Activated CD4-positive, alpha-beta T cell treated with anti-CD3 and anti-CD28 coated beads, Interleukin-2, amount 10 ng/mL, durations not matched to agents 7 days and 5 days (primary cell): ENCODE results near the gene FBXL20. TPM values are rescaled to one million over a fixed set of nuclear protein-coding genes. Genes with fewer than 3 reads are reported as not detected.
"Not testable (repeated sequence)": the region's sequence is repeated elsewhere in the genome, so short reads cannot be mapped to it uniquely, and the experiment has no call there.

Source experiments
- CTCF ChIA-PET: fragments of 350-600 bp; sonication (Branson Sonifier 250); formaldehyde crosslinking; loops from one replicate; lab custom pipeline; 2021; ENCODE audit warnings: antibody characterized with exemption; lab: Charles Lee
- POLR2A ChIA-PET: fragments of 350-600 bp; sonication (Branson Sonifier 250); formaldehyde crosslinking; loops from one replicate; lab custom pipeline; 2021; ENCODE audit warnings: antibody characterized with exemption; lab: Charles Lee
- DNase-seq: peaks from one replicate; pipeline ENCODE4 v3.0.0-alpha.2; 2020
- H3K27ac Mint-ChIP-seq: one replicate; pipeline ENCODE4 v1.8.0; 2021; ENCODE audit warnings: mild to moderate bottlenecking, moderate library complexity, mixed read lengths
- H3K27me3 Mint-ChIP-seq: one replicate; pipeline ENCODE4 v1.8.0; 2021; ENCODE audit warnings: mixed read lengths
- H3K36me3 Mint-ChIP-seq: one replicate; pipeline ENCODE4 v1.8.0; 2021; ENCODE audit warnings: low read depth, mixed read lengths
- H3K4me1 Mint-ChIP-seq: one replicate; pipeline ENCODE4 v1.8.0; 2021; ENCODE audit warnings: mixed read lengths
- H3K4me3 Mint-ChIP-seq: one replicate; pipeline ENCODE4 v1.8.0; 2021; ENCODE audit warnings: mild to moderate bottlenecking, moderate library complexity, mixed read lengths
- H3K9me3 Mint-ChIP-seq: one replicate; pipeline ENCODE4 v1.8.0; 2021; ENCODE audit warnings: mixed read lengths
- total RNA-seq, 2 experiments: library from RNA; stranded (reverse); gene quantifications; one replicate each; pipeline ENCODE4 v1.2.3, GENCODE V29; 2021

The FBXL20 gene
- total RNA-seq, 2 experiments from 2014 or later: 13.1 to 13.7 TPM

GRCh38 chr17:39304188-39304587 is 97.2 kb downstream of the FBXL20 start:
- no peaks in the 10 kb centered on the region for H3K27me3 Mint-ChIP-seq
- H3K4me1 Mint-ChIP-seq: no peaks in the 10 kb centered on the region
- no peak overlapping the region for H3K27ac Mint-ChIP-seq
- CTCF ChIA-PET: interaction anchor here (0.7 to 1.0 kb wide), 3 partner anchors 13 to 60 kb away, joined by 3 to 4 read pairs (median 3); no protein-coding TSS in a partner anchor
- POLR2A ChIA-PET: no interaction called here
- no peaks in the 10 kb centered on the region for H3K36me3 Mint-ChIP-seq
- H3K9me3 Mint-ChIP-seq: no peaks in the 10 kb centered on the region
- DNase-seq: no peak
- H3K4me3 Mint-ChIP-seq: no peak overlapping the region

GRCh38 chr17:39294060-39294459 is 107.4 kb downstream of the FBXL20 start:
- no peak overlapping the region for H3K4me3 Mint-ChIP-seq
- ChIA-PET CTCF (no interaction called here), POLR2A (no interaction called here)
- DNase-seq: no peak
- no peaks in the 10 kb centered on the region for H3K4me1 Mint-ChIP-seq
- H3K36me3 Mint-ChIP-seq: peaks cover 2% of the 10 kb centered on the region
- H3K9me3 Mint-ChIP-seq: no peaks in the 10 kb centered on the region
- H3K27ac Mint-ChIP-seq: no peak overlapping the region
- no peaks in the 10 kb centered on the region for H3K27me3 Mint-ChIP-seq

DNA sequence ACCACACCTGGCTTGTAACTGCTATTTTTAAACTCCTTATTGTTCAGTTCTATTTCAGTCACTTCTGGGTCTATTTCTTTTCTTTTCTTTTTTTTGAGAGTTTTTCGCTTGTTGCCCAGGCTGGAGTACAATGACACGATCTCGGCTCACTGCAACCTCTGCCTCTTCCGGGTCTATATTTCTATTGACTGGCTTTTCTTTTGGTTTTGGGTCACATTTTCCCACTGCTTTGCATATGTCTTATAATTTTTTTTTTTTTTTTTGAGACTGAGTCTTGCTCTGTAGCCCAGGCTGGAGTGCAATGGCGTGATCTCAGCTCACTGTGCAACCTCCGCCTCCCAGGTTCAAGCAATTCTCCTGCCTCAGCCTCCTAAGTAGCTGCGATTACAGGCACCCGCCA is 108.9 kb downstream of the FBXL20 start:
- DNase-seq, POLR2A ChIA-PET, H3K36me3 Mint-ChIP-seq, H3K4me1 Mint-ChIP-seq, H3K27ac Mint-ChIP-seq, H3K27me3 Mint-ChIP-seq, H3K4me3 Mint-ChIP-seq, H3K9me3 Mint-ChIP-seq, CTCF ChIA-PET: not testable (repeated sequence)

- POLR2A ChIA-PET: interaction anchor here (0.6 kb wide), 1 partner anchor 80 kb away, joined by 7 read pairs; no protein-coding TSS in a partner anchor
- CTCF ChIA-PET, H3K27me3 Mint-ChIP-seq, H3K27ac Mint-ChIP-seq, DNase-seq, H3K4me3 Mint-ChIP-seq, H3K4me1 Mint-ChIP-seq, H3K36me3 Mint-ChIP-seq, H3K9me3 Mint-ChIP-seq: not testable (repeated sequence)
These were observed 114.9 kb downstream of the FBXL20 start for GRCh38 chr17:39286513-39286912.

DNA sequence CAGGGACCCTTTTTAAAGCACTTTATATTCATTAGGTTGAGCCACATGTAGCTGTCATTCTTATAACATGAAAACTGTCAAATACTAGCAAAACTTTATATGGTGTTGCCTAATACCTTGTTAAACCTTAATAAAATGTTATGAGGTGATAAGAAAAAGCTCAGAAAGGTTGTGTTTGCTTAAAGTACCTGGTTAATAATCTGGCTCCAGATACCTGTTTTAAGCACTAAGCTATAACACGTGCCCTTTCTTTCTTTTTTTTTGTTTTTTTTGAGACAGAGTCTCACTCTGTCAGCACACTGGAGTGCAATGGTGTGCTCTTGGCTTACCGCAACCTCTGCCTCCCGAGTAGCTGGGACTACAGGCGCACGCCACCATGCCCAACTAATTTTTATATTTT is 116.7 kb downstream of the FBXL20 start:
- Mint-ChIP-seq H3K27ac (no peak overlapping the region), H3K4me3 (no peak overlapping the region), H3K9me3 (no peaks in the 10 kb centered on the region), H3K27me3 (no peaks in the 10 kb centered on the region), H3K4me1 (no peaks in the 10 kb centered on the region), H3K36me3 (no peaks in the 10 kb centered on the region)
- DNase-seq: no peak
- ChIA-PET POLR2A (no interaction called here), CTCF (interaction anchor here (0.9 to 1.1 kb wide), 2 partner anchors 36 to 43 kb away, joined by 3 read pairs; no protein-coding TSS in a partner anchor)

DNA sequence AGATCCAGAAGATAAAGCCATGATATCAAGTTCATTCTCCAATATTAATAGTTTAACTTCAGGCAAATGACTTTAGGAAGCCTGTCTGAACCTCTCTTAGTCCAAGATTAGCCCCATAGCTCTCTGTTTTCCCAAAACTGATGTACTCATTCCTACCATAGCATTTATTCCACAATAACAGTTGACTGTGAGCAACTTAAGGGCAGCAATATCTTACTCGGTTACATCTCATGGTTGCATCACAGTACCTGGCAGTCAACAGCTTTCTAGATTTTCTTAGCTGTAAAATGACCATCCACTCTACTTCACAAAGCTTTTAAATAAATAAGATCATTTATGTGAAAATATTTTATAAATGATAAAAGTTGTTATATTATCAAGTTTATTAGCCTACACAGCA is 117.5 kb downstream of the FBXL20 start:
- H3K9me3 Mint-ChIP-seq: no peaks in the 10 kb centered on the region
- POLR2A ChIA-PET: no interaction called here
- no peaks in the 10 kb centered on the region for H3K4me1 Mint-ChIP-seq
- no peaks in the 10 kb centered on the region for H3K36me3 Mint-ChIP-seq
- no peak overlapping the region for H3K4me3 Mint-ChIP-seq
- no peaks in the 10 kb centered on the region for H3K27me3 Mint-ChIP-seq
- no peak for DNase-seq
- CTCF ChIA-PET: interaction anchor here (0.9 to 1.4 kb wide), 2 partner anchors 39 to 42 kb away, joined by 3 read pairs; no protein-coding TSS in a partner anchor
- H3K27ac Mint-ChIP-seq: no peak overlapping the region

DNA sequence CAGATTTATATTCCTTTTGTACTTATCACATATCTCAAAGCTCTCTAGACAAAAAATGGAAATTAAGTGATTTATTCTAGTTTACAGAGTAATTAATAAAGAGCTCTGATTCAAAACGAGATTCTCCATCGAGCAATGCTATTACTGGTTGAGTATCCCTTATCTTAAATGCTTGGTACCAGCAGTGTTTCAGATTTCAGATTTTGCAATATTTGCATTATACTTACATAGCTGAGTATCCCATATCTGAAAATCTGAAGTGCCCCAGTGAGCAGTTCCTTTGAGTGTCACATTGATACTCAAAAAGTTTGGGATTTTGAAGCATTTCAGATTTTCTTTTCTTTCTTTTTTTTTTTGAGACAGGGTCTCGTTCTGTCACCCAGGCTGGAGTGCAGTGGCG is 118.3 kb downstream of the FBXL20 start:
- Mint-ChIP-seq H3K4me3 (no peak overlapping the region), H3K27me3 (no peaks in the 10 kb centered on the region), H3K4me1 (no peaks in the 10 kb centered on the region), H3K27ac (no peak overlapping the region), H3K9me3 (no peaks in the 10 kb centered on the region), H3K36me3 (no peaks in the 10 kb centered on the region)
- CTCF ChIA-PET: interaction anchor here (1.4 kb wide), 1 partner anchor 39 kb away, joined by 3 read pairs; no protein-coding TSS in a partner anchor
- no peak for DNase-seq
- POLR2A ChIA-PET: no interaction called here

- ChIA-PET POLR2A (no interaction called here), CTCF (interaction anchor here (0.6 to 1.7 kb wide), 2 partner anchors 10 to 172 kb away, joined by 3 to 4 read pairs; no protein-coding TSS in a partner anchor)
- Mint-ChIP-seq H3K27ac (no peak overlapping the region), H3K4me3 (no peak overlapping the region), H3K9me3 (no peaks in the 10 kb centered on the region), H3K27me3 (no peaks in the 10 kb centered on the region), H3K4me1 (no peaks in the 10 kb centered on the region), H3K36me3 (no peaks in the 10 kb centered on the region)
- no peak for DNase-seq
These were observed 119.6 kb downstream of the FBXL20 start for GRCh38 chr17:39281806-39282205.

GRCh38 chr17:39278246-39278645 is 123.2 kb downstream of the FBXL20 start:
- H3K36me3 Mint-ChIP-seq, H3K4me3 Mint-ChIP-seq, H3K27ac Mint-ChIP-seq, H3K9me3 Mint-ChIP-seq, DNase-seq, POLR2A ChIA-PET, H3K4me1 Mint-ChIP-seq, H3K27me3 Mint-ChIP-seq: not testable (repeated sequence)
- CTCF ChIA-PET: interaction anchor here (0.6 kb wide), 1 partner anchor 112 kb away, joined by 3 read pairs; the partner anchor contains the start of gene ARL5C

DNA sequence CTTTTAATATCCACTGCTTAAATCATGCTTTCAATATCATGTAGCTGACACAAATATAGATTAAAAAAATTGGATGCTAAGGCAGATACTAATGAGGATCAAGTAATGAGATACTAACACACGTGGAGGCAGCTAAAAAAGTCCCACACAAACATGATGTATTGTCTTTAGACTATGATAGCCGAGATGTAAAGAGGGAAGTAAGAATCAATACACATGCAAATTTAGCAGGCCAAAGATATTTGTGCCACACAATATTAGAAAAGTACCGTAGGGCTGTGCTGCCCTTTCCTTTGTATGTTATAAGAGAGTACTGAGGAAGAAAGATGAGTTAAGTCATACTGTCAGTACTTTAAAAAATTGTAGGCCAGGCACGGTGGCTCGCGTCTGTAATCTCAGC is 124.3 kb downstream of the FBXL20 start:
- Mint-ChIP-seq H3K27me3 (no peaks in the 10 kb centered on the region), H3K4me1 (no peaks in the 10 kb centered on the region), H3K4me3 (no peak overlapping the region), H3K27ac (no peak overlapping the region), H3K9me3 (no peaks in the 10 kb centered on the region), H3K36me3 (no peaks in the 10 kb centered on the region)
- no peak for DNase-seq
- CTCF ChIA-PET: no interaction called here
- POLR2A ChIA-PET: no interaction called here

DNA sequence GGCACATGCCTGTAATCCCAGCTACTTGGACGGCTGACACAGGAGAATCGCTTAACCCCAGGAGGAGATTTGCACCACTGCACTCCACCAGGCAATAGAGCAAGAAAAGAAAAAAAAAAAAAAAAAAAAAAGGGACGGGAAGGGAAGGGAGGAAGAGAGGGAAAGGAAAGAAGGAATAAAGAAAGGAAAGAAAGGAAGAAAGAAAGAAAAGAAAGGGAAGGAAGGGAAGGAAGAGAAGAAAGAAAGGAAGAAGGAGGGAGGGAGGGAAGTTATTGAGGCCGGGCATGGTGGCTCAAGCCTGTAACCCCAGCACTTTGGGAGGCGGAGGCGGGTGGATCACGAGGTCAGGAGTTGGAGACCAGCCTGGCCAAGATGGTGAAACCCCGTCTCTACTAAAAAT is 125.3 kb downstream of the FBXL20 start:
- Mint-ChIP-seq H3K36me3 (no peaks in the 10 kb centered on the region), H3K4me1 (no peaks in the 10 kb centered on the region)
- CTCF ChIA-PET: interaction anchor here (0.6 kb wide), 1 partner anchor 471 kb away, joined by 3 read pairs; no protein-coding TSS in a partner anchor

DNA sequence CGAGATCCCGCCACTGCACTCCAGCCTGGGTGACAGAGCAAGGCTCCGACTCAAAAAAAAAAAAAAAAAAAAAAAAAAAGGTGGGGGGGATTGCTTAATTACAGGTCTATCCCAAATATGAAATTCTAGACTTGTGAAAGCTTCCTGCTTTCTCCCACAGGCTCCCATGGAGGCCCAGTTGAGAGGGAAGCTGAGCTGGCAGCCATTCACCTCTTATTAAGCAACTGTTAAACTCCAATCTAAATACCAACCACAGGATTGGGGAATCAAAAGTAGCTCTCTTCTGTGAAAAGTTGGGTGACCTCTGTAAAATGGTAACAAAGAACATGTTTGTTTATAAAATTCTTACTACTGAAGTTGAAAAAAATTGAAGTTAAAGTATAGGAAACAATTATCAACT is 129.9 kb downstream of the FBXL20 start:
- Mint-ChIP-seq H3K4me3 (no peak overlapping the region), H3K4me1 (no peaks in the 10 kb centered on the region), H3K9me3 (no peaks in the 10 kb centered on the region), H3K27ac (no peak overlapping the region), H3K27me3 (no peaks in the 10 kb centered on the region), H3K36me3 (peaks cover 11% of the 10 kb centered on the region)
- ChIA-PET CTCF (interaction anchor here (0.6 to 1.4 kb wide), 5 partner anchors 10 to 297 kb away, joined by 3 to 4 read pairs (median 3); no protein-coding TSS in a partner anchor), POLR2A (no interaction called here)
- DNase-seq: no peak

More for the DNA sequence above, 125.3 kb downstream of the FBXL20 start:
- Mint-ChIP-seq H3K27me3 (no peaks in the 10 kb centered on the region), H3K27ac (no peak overlapping the region), H3K9me3 (no peaks in the 10 kb centered on the region), H3K4me3 (no peak overlapping the region)
- POLR2A ChIA-PET: no interaction called here
- DNase-seq: no peak

- ChIA-PET CTCF (interaction anchor here (0.6 to 0.7 kb wide), 3 partner anchors 10 to 27 kb away, joined by 3 to 4 read pairs (median 3); no protein-coding TSS in a partner anchor), POLR2A (no interaction called here)
- Mint-ChIP-seq H3K27ac (no peak overlapping the region), H3K9me3 (no peaks in the 10 kb centered on the region), H3K4me1 (no peaks in the 10 kb centered on the region), H3K4me3 (no peak overlapping the region), H3K27me3 (no peaks in the 10 kb centered on the region), H3K36me3 (peaks cover 12% of the 10 kb centered on the region)
- no peak for DNase-seq
These were observed 130.5 kb downstream of the FBXL20 start for GRCh38 chr17:39270923-39271322.

DNA sequence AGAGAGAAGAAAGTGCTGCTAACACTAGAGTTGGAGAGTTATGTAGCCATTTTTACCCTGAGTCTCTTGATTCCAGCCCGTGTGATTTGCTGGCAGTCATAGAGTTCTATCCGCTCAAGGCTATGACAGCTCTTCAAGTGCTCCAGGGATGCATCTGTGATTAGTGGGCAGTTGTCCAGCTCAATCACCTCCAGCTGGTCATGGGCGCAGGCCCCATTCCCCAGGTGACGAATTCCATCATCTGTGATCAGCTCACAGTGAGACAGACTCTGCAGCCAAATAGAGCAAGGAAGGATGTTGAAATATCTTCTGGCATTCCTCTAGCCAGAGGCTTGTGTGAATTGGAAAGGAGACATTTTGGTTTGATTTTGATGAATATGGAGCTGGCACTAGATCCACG is 137.3 kb downstream of the FBXL20 start:
- Mint-ChIP-seq H3K4me1 (no peaks in the 10 kb centered on the region), H3K9me3 (no peaks in the 10 kb centered on the region), H3K4me3 (no peak overlapping the region), H3K36me3 (peaks cover 31% of the 10 kb centered on the region), H3K27ac (no peak overlapping the region), H3K27me3 (no peaks in the 10 kb centered on the region)
- CTCF ChIA-PET: interaction anchor here (1.8 kb wide), 1 partner anchor 19 kb away, joined by 4 read pairs; no protein-coding TSS in a partner anchor
- POLR2A ChIA-PET: no interaction called here
- DNase-seq: no peak
